ENCODE data around the gene FBN2. TPM values are rescaled to one million over a fixed set of nuclear protein-coding genes. Genes with fewer than 3 reads are reported as not detected.

The FBN2 gene
- total and polyA plus RNA-seq, 12 donors, result 2.9 to 28.9 (median 13.5) TPM

DNA sequence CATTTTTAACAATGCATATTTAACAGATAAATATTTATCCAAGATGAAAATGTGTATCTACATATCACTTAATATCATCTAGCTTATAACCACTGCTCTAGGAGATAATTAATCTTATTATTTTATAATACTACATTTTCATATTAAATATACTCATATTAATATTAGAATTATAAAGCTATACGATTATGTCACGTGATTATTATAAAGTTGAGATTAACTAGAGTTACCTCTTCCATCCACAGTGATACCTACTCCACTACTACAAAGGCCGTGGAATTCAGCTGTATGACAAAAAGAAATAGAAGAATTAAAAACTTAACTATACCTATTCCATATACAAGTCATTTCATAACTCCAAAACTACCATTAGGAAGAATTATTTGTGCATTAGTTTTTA lies 171.9 kb downstream of the FBN2 start:
- intact Hi-C loops (cut with DNase I), result no loop called here
- Histone ChIP-seq H3K4me3 (no peak overlapping the region), H3K9me3 (no peaks in the 10 kb centered on the region), H3K36me3 (peaks cover 0 to 18% (median 0%) of the 10 kb centered on the region in 9 donors), H3K27me3 (no peaks in the 10 kb centered on the region), H3K4me1 (no peaks in the 10 kb centered on the region), H3K27ac (no peak overlapping the region)
- DNase-seq (no peak), ATAC-seq (no peak)
- WGBS, 2 donors, result 96% methylated on average over 3 of the region's 3 CpGs
- TF ChIP-seq, protein P1, sequence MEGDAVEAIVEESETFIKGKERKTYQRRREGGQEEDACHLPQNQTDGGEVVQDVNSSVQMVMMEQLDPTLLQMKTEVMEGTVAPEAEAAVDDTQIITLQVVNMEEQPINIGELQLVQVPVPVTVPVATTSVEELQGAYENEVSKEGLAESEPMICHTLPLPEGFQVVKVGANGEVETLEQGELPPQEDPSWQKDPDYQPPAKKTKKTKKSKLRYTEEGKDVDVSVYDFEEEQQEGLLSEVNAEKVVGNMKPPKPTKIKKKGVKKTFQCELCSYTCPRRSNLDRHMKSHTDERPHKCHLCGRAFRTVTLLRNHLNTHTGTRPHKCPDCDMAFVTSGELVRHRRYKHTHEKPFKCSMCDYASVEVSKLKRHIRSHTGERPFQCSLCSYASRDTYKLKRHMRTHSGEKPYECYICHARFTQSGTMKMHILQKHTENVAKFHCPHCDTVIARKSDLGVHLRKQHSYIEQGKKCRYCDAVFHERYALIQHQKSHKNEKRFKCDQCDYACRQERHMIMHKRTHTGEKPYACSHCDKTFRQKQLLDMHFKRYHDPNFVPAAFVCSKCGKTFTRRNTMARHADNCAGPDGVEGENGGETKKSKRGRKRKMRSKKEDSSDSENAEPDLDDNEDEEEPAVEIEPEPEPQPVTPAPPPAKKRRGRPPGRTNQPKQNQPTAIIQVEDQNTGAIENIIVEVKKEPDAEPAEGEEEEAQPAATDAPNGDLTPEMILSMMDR (IDR thresholded peaks at IDR 0.05), result no peak

DNA sequence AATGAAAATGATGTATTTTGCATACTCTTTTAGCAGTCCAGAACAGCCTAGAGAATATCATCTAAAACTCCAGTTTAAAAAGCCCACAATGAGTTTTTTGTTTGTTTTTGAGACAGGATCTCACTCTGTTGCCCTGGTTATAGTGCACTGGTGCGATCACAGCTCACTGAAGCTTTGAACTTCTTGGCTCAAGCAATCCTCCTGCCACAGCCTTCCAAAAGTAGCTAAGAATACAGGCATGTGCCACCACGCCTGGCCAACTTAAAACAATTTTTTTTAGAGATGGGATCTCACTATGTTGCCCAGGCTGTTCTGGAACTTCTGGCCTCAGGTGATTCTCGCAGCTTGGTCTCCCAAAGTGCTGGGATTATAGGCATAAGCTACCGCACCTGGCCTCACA lies 175.7 kb downstream of the FBN2 start:
- DNase-seq, result no peak
- Histone ChIP-seq H3K4me3 (no peak overlapping the region), H3K9me3 (no peaks in the 10 kb centered on the region), H3K27me3 (no peaks in the 10 kb centered on the region), H3K4me1 (peaks cover 0 to 7% (median 0%) of the 10 kb centered on the region in 9 donors), H3K27ac (no peak overlapping the region), H3K36me3 (peaks cover 0 to 5% (median 0%) of the 10 kb centered on the region in 9 donors)
- 71 to 92% methylated on average over 4 of the region's 4 CpGs for WGBS, 2 donors
- intact Hi-C loops (cut with DNase I), result no loop called here
- TF ChIP-seq, protein P1 (IDR thresholded peaks at IDR 0.05), result no peak
- ATAC-seq, result no peak

DNA sequence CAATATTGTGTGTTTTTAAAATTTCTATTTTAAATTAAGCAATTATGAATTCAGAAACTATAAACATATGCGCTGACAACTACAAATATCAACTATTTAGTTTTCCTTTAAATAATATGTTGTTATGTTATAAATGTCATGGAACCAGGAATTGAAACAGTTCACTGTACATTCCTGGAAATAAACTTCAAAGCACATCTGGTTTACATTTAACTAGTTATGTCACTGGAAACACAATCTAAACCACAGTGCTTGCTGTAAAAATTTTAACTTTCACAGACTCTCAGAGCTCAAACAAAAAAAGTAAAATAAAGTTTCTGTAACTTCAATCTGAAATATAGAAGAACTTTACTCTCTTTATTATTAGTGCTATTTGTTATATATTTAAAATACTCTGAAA lies 179.2 kb downstream of the FBN2 start:
- Histone ChIP-seq H3K27me3 (no peaks in the 10 kb centered on the region), H3K4me1 (peaks cover 0 to 7% (median 0%) of the 10 kb centered on the region in 9 donors), H3K9me3 (no peaks in the 10 kb centered on the region), H3K27ac (no peak overlapping the region), H3K36me3 (peaks cover 0 to 10% (median 0%) of the 10 kb centered on the region in 9 donors), H3K4me3 (no peak overlapping the region)
- ATAC-seq (no peak), DNase-seq (no peak)
- intact Hi-C loops (cut with DNase I), result no loop called here
- TF ChIP-seq, protein P1 (IDR thresholded peaks at IDR 0.05), result no peak
- WGBS, 2 donors, result 94% methylated on average over 1 of the region's 1 CpG

DNA sequence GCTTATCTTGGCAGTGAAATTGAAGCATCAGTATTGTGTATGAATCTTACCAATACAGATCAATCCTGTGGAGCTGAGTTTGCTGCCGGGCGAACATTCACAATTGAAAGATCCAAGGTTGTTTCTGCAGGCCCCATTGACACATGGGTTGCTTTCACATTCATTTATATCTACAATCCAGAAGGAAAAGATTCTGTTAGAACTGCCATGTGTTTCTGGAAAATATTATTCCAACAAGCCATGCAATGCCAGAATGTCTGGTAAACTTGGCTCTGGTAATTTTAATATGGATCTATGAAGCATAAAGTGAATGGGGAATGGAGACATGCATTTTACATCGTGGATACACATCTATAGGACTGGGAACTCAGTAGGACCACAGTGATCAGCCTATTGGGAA lies 180.8 kb downstream of the FBN2 start:
- Histone ChIP-seq H3K36me3 (peaks cover 0 to 10% (median 0%) of the 10 kb centered on the region in 9 donors), H3K27me3 (no peaks in the 10 kb centered on the region), H3K9me3 (no peaks in the 10 kb centered on the region), H3K27ac (no peak overlapping the region), H3K4me3 (no peak overlapping the region), H3K4me1 (peaks cover 0 to 7% (median 0%) of the 10 kb centered on the region in 9 donors)
- WGBS, 2 donors, result 94 to 96% methylated on average over 3 of the region's 3 CpGs
- ATAC-seq (no peak), DNase-seq (no peak)
- TF ChIP-seq, protein P1 (IDR thresholded peaks at IDR 0.05), result no peak
- intact Hi-C loops (cut with DNase I), result no loop called here

Measured in heart right ventricle (tissue), 16 donors.